ENCODE measurements around the gene CNN3.

- TF ChIP-seq CTCF (IDR thresholded peaks at IDR 0.05) (no peak), POLR2A (IDR thresholded peaks at IDR 0.05) (no peak)
Observed at GRCh38 chr1:94969137-94969536, 42.2 kb upstream of the CNN3 start.
